Panc1 (cell line): ENCODE measurements around the gene EP400. TPM values are rescaled to one million over a fixed set of nuclear protein-coding genes. Genes with fewer than 3 reads are reported as not detected.

ENCODE experiments used
- ATAC-seq: fragments of 200-7000 bp; cut with Tn5 transposase; 2 replicates; pipeline ENCODE4 v1.9.1; 2020; ENCODE audit warnings: mild to moderate bottlenecking, moderate library complexity
- BruUV-seq: library from RNA; stranded (reverse); fragments of 400-500 nt; replicated peaks from 2 replicates; lab custom pipeline; 2021; lab: Mats Ljungman, UMichigan
- CTCF ChIA-PET: fragments of 300-600 bp; sonication (Branson Sonifier 250); formaldehyde crosslinking; loops from one replicate; lab custom pipeline; 2022; ENCODE audit warnings: antibody characterized with exemption; lab: Charles Lee
- POLR2A ChIA-PET: fragments of 300-600 bp; sonication (Branson Sonifier 250); formaldehyde crosslinking; loops from one replicate; lab custom pipeline; 2022; ENCODE audit warnings: antibody characterized with exemption; lab: Charles Lee
- DNase-seq: peaks from one replicate; pipeline ENCODE4 v3.0.0-alpha.2; 2010; ENCODE audit warnings: low read depth, low spot score
- H3K27ac ChIP-seq: 2 replicates; pipeline ENCODE4 v1.5.1; 2011; ENCODE audit warnings: mild to moderate bottlenecking, low read length, inconsistent platforms
- H3K27me3 ChIP-seq: fragments of 200-500 bp; sonication (Bioruptor generic); 2 replicates; pipeline ENCODE4 v1.6.0; 2014; ENCODE audit warnings: low read length, inconsistent platforms; ENCODE audit not compliant: control insufficient read depth, insufficient read depth
- H3K36me3 ChIP-seq: fragments of 200-500 bp; sonication (Bioruptor generic); 2 replicates; pipeline ENCODE4 v1.5.1; 2014; ENCODE audit warnings: inconsistent platforms, mild to moderate bottlenecking, low read length, moderate library complexity; ENCODE audit not compliant: control insufficient read depth, insufficient read depth
- H3K4me1 ChIP-seq: 2 replicates; pipeline ENCODE4 v1.5.1; 2011; ENCODE audit warnings: inconsistent platforms, mild to moderate bottlenecking, low read length, moderate library complexity; ENCODE audit not compliant: control insufficient read depth, insufficient read depth
- H3K4me3 ChIP-seq, 2 experiments: 2 replicates each; pipeline ENCODE4 v1.5.1; 2011 to 2012; ENCODE audit warnings: low read depth in 2 of 2, low read length in 2 of 2, mild to moderate bottlenecking in 2 of 2, inconsistent platforms in 1 of 2, moderate library complexity in 1 of 2
- H3K9me3 ChIP-seq: fragments of 200-500 bp; sonication (Bioruptor generic); 2 replicates; pipeline ENCODE4 v1.5.1; 2014; ENCODE audit warnings: low read depth, mild to moderate bottlenecking, inconsistent platforms, low read length, moderate library complexity; ENCODE audit not compliant: control insufficient read depth, insufficient read depth
- POLR2AphosphoS5 ChIP-seq: IDR thresholded peaks from 2 replicates; pipeline ENCODE4 v1.6.1; 2012; ENCODE audit warnings: mild to moderate bottlenecking, low read depth, low read length, moderate library complexity
- REST ChIP-seq, 2 experiments: IDR thresholded peaks; 2 replicates each; pipeline ENCODE4 v1.6.1; 2011 to 2012; ENCODE audit warnings: low read depth in 2 of 2, control low read depth in 1 of 2, low read length in 1 of 2, mild to moderate bottlenecking in 1 of 2, moderate library complexity in 1 of 2; ENCODE audit not compliant: insufficient read depth in 1 of 2
- SIN3A ChIP-seq: IDR thresholded peaks from 2 replicates; pipeline ENCODE4 v1.6.1; 2012; ENCODE audit warnings: low read depth, mild to moderate bottlenecking, low read length, moderate library complexity, borderline replicate concordance; ENCODE audit not compliant: insufficient read depth
- TCF7L2 ChIP-seq: IDR thresholded peaks from 2 replicates; pipeline ENCODE4 v1.6.1; 2011; ENCODE audit warnings: mild to moderate bottlenecking, low read depth, low read length, inconsistent platforms
- in situ Hi-C: cut with HindIII; loops from 2 replicates; pipeline ENCODE4 v1.10.0; 2016; ENCODE audit warnings: low sequenced_read_pairs, low pct_unique_long_range_greater_than_20kb
- intact Hi-C: fragments of 100-400 bp; cut with micrococcal nuclease; formaldehyde crosslinking; loops from one replicate; pipeline ENCODE4 v1.10.0; 2022; ENCODE audit not compliant: unreplicated experiment
- total RNA-seq: library from RNA; stranded (reverse); gene quantifications from one replicate; pipeline ENCODE4 v1.2.1, GENCODE V29; 2021; ENCODE audit not compliant: unreplicated experiment
- TF ChIP-seq, protein P1 (sequence below): fragments of 450-650 bp; IDR thresholded peaks from 2 replicates; pipeline ENCODE4 v1.5.1; 2017; ENCODE audit warnings: mild to moderate bottlenecking

EP400 gene
- total RNA-seq, 1 experiment from 2014 or later: 59.4 TPM

GRCh38 chr12:132064631-132065030 is 114.9 kb downstream of the EP400 start:
- DNase-seq (no peak), ATAC-seq (no peak)
- TF ChIP-seq SIN3A (no peak), TCF7L2 (no peak), POLR2AphosphoS5 (no peak), REST (IDR thresholded peaks at IDR 0.05; ENCODE audit: insufficient read depth in 1 of 2, low read depth in 2 of 2, low read length in 1 of 2) (no peak)
- TF ChIP-seq, protein P1, sequence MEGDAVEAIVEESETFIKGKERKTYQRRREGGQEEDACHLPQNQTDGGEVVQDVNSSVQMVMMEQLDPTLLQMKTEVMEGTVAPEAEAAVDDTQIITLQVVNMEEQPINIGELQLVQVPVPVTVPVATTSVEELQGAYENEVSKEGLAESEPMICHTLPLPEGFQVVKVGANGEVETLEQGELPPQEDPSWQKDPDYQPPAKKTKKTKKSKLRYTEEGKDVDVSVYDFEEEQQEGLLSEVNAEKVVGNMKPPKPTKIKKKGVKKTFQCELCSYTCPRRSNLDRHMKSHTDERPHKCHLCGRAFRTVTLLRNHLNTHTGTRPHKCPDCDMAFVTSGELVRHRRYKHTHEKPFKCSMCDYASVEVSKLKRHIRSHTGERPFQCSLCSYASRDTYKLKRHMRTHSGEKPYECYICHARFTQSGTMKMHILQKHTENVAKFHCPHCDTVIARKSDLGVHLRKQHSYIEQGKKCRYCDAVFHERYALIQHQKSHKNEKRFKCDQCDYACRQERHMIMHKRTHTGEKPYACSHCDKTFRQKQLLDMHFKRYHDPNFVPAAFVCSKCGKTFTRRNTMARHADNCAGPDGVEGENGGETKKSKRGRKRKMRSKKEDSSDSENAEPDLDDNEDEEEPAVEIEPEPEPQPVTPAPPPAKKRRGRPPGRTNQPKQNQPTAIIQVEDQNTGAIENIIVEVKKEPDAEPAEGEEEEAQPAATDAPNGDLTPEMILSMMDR: no peak
- intact Hi-C loops: no loop called here
- in situ Hi-C loops: no loop called here
- no peak overlapping the region for H3K4me3 ChIP-seq
- BruUV-seq: no TSS peak
- no peak overlapping the region for H3K27ac ChIP-seq
- no peaks in the 10 kb centered on the region for H3K9me3 ChIP-seq
- peaks cover 8% of the 10 kb centered on the region; the same call in 1 of the 2 replicates for H3K36me3 ChIP-seq
- H3K4me1 ChIP-seq: no peaks in the 10 kb centered on the region
- no peaks in the 10 kb centered on the region for H3K27me3 ChIP-seq
- ChIA-PET CTCF (no interaction called here), POLR2A (no interaction called here)

- no peak overlapping the region for H3K4me3 ChIP-seq
- in situ Hi-C loops (no loop called here), intact Hi-C loops (no loop called here)
- ATAC-seq: no peak
- H3K36me3 ChIP-seq: peaks cover 11% of the 10 kb centered on the region; the same call in 1 of the 2 replicates
- BruUV-seq: no TSS peak
- H3K9me3 ChIP-seq: no peaks in the 10 kb centered on the region
- ChIA-PET POLR2A (no interaction called here), CTCF (no interaction called here)
- no peaks in the 10 kb centered on the region for H3K4me1 ChIP-seq
- no peak for TF ChIP-seq SIN3A
- no peak for TF ChIP-seq POLR2AphosphoS5
- TF ChIP-seq, protein P1: no peak
- TF ChIP-seq REST (IDR thresholded peaks at IDR 0.05; ENCODE audit: insufficient read depth in 1 of 2, low read depth in 2 of 2, low read length in 1 of 2): no peak
- no peak for TF ChIP-seq TCF7L2
- no peaks in the 10 kb centered on the region for H3K27me3 ChIP-seq
- H3K27ac ChIP-seq: no peak overlapping the region
- no peak for DNase-seq
Observed at GRCh38 chr12:132065203-132065602, 115.5 kb downstream of the EP400 start.
